ENCODE results near the gene MRPL37.
"Not testable (repeated sequence)": the region's sequence is repeated elsewhere in the genome, so short reads cannot be mapped to it uniquely, and the experiment has no call there.

The MRPL37 gene

GRCh38 chr1:54172614-54173599, 27.1 kb upstream of the MRPL37 start:
- DNase-seq: no peak

DNA sequence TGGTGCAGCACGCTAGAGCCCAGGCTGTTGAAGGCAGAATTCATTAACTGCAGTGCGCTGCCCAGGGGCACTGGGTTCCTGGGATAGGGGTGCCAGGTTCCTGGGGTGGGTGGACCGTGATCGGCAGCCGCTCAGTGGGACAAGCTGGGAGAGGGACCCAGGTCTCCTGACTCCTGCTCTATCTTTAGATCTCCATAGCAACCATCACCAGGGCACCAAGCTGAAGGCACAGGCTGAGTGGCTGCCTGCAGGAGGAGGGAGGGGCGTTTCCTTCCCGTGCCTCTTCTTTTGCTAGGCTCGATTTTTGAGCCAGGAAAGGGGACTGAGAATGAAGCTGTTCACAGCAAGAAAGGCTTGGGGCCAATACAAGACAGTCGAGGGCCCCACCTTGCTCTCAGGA, 26.3 kb upstream of the MRPL37 start:
- no peak for DNase-seq

GRCh38 chr1:54174106-54174505, 25.9 kb upstream of the MRPL37 start:
- no peak for DNase-seq

GRCh38 chr1:54176621-54177327, 23.2 kb upstream of the MRPL37 start:
- DNase-seq: no peak

DNA sequence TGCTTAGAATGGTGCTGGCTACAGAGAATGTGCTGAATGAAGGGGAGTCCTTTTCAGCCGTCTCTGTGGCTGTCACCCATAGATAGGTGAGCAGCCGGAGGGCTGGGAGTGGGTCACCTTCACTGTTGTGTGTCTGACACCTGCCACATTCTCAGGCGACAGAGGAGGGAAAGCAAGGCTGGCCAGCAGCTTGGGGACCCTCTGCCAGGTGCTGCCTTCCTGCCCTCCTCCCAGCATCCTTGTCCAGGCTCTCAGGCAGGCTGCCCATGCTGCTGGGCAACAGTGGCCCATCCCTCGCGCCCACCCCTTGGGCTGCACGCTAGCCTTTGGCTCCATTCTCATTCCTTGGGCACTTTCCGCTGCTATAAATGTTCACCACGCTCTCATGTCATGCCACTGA, 22.2 kb upstream of the MRPL37 start:
- no peak for DNase-seq

GRCh38 chr1:54178296-54179070, 21.5 kb upstream of the MRPL37 start:
- DNase-seq: no peak

- no peak for DNase-seq
Measured at GRCh38 chr1:54180701-54181360, 19.1 kb upstream of the MRPL37 start.

DNA sequence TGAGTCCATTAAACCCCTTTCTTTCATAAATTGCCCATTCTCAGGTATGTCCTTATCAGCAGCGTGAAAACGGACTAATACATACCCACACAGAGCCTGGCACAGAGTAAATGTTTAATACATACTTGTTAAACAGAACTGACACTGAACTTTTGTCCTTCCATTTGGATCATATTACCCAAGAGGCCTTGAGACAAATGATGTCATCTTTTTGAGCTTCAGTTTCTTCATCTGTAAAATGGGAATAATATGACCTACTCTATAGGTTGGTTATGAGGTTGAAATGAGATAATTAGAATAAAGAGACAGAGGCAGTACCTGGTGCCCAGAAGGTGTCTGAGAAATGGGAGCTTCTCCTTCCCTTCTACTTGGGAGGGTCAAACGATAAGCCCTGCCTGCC, 13.9 kb upstream of the MRPL37 start:
- DNase-seq: no peak

- DNase-seq: no peak
Measured at GRCh38 chr1:54188291-54188690, 11.7 kb upstream of the MRPL37 start.

DNA sequence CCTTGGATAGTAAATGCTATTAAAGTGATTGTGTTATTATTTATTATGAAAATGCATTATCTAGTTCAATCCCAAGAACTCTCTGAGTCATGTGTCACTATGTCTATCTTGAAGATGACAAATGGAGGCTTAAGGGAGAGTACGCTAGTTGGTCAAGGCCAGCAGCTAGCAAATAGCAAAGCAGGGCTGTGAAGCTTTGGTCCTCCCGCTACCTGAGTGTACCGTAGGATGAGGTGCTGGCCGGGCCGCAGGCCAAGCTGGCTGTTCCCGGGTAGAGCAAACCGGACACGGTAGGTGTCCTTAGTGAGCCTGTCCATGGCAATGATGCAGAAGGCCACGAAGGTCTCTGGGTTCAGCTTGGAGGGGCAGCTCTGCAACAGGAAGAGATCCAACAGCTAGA, 9.4 kb upstream of the MRPL37 start:
- DNase-seq: no peak

GRCh38 chr1:54191525-54191924, 8.4 kb upstream of the MRPL37 start:
- no peak for DNase-seq

GRCh38 chr1:54193453-54193852, 6.5 kb upstream of the MRPL37 start:
- DNase-seq: no peak

GRCh38 chr1:54199151-54199764, 709 bp upstream of the MRPL37 start:
- no peak for DNase-seq

DNA sequence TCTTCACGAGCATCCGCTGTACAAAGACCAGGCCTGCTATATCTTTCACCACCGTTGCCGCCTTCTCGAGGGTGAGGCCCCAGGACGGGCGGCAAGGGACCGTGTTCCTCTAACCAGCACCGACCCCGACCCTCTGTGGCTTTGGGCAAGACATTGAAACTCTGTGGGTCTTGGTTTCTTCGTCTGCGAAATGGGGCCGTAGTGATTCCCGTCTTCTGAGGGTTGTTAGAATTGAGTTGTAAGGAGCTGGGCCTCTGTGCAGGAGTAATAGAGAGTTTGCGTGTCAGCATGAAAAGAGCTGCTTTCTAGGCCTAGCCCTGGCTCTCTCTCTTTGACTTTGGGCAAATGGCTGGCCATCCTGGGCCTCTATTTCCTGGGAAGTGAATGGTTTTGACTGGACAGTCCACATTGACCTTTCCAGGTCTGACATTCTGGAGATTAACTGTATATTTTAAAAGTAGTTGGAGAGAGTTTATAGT, 591 bp downstream of the MRPL37 start:
- no peak for DNase-seq

DNA sequence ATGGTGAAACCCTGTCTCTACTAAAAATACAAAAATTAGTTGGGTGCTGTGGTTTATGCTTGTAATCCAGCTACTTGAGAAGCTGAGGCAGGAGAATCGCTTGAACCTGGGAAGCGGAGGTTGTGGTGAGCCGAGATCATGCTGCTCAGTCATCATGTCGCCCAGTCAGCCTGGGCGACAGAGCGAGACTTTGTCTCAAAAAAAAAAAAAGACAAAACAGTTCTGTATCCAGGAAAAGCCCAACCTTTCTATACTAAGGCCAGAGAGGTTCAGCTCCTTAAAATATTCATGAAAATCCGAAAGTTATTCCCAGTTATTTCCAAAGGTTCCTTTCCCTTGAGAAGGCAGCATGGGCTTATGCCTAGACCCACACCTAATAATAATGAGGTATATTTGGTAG, 4.2 kb downstream of the MRPL37 start:
- DNase-seq: no peak

DNA sequence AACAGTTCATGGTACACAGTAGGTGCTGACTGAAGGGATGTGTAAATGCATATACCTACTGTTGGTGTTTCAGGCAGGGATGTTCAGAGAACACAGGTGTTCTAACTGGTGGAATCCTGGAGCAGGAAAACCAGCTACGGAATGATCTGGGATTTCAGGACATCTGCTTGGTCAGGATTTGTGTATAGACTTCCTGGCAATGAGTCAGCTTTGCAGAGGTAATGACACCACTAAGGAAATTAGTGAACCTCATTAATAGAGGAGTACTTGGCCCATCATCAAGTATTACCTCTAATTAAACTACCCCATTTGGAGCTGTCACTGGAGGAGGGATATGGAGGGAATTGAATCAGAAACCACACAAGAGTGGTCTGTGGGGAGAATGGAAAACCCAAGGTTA, 7.3 kb downstream of the MRPL37 start:
- no peak for DNase-seq

GRCh38 chr1:54207896-54208295, 7.9 kb downstream of the MRPL37 start:
- not testable (repeated sequence) for DNase-seq

DNA sequence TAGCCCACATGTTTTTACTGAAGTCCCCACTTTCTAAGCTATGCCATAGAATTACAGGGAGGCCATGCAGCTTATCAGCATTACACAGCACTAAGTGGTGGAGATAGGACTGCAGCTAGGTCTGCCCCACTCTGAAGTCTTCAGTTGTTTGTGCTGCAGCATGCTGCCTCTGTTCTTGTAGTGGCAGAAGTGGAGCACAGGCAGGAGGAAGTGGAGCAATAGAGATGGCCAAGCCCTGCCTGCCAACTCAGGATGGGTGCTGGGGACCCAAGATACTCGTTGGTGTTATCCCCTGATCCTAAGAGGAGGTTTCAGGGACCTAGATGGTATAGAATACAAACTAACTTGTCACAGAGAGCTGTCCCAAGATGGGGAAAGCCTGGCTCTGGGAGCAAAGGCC, 12.9 kb downstream of the MRPL37 start:
- no peak for DNase-seq

- DNase-seq: no peak
Measured at GRCh38 chr1:54215523-54215922, 15.6 kb downstream of the MRPL37 start.

GRCh38 chr1:54218883-54219687, 19.1 kb downstream of the MRPL37 start:
- DNase-seq: no peak

- no peak for DNase-seq
Measured at GRCh38 chr1:54219688-54220003, 19.7 kb downstream of the MRPL37 start.

All from activated T-cell treated with anti-CD3 and anti-CD28 coated beads, Interleukin-2, amount 50 U/mL, for 1 hour (primary cell).